Cardiac muscle cell (in vitro differentiated cells and primary cell): ENCODE results near the gene HHIP. TPM values are rescaled to one million over a fixed set of nuclear protein-coding genes. Genes with fewer than 3 reads are reported as not detected.
"Not testable (repeated sequence)": the region's sequence is repeated elsewhere in the genome, so short reads cannot be mapped to it uniquely, and the experiment has no call there.

ENCODE experiments used
- DNase-seq, 2 donors: peaks; one replicate each; pipeline versions ENCODE4 v3.0.0 to v3.0.0-alpha.2; 2010 to 2017; ENCODE audit warnings: low read depth in 1 of 2, low spot score in 1 of 2
- H3K27ac ChIP-seq: fragments of 200-600 bp; sonication (generic); 2 replicates; pipeline ENCODE4 v1.5.1; 2016
- H3K27me3 ChIP-seq: fragments of 200-600 bp; sonication (generic); 2 replicates; pipeline ENCODE4 v1.6.0; 2016; ENCODE audit warnings: control low read depth
- H3K36me3 ChIP-seq: fragments of 200-600 bp; sonication (generic); 2 replicates; pipeline ENCODE4 v1.5.1; 2016; ENCODE audit warnings: control low read depth
- H3K4me1 ChIP-seq: fragments of 200-600 bp; sonication (generic); 2 replicates; pipeline ENCODE4 v1.8.1; 2017; ENCODE audit warnings: low read depth, mild to moderate bottlenecking, mixed run types
- H3K4me3 ChIP-seq: fragments of 200-600 bp; sonication (generic); 2 replicates; pipeline ENCODE4 v1.5.1; 2016; ENCODE audit warnings: mild to moderate bottlenecking
- H3K9me3 ChIP-seq: fragments of 200-600 bp; sonication (generic); 2 replicates; pipeline ENCODE4 v1.5.1; 2017; ENCODE audit warnings: low read depth, mild to moderate bottlenecking, control low read depth
- CTCF ChIP-seq: IDR thresholded peaks from 2 replicates; pipeline ENCODE4 v1.5.1; 2012; ENCODE audit warnings: low read depth, mild to moderate bottlenecking, low read length
- polyA plus RNA-seq: library from polyadenylated mRNA; unstranded; fragments of >200 nt; fragmentation: Nextera tagmentation; extraction: Ambion mirVana; gene quantifications from 2 replicates; pipeline ENCODE4 v1.2.1, GENCODE V29; 2016
- total RNA-seq: library from RNA; depleted of rRNA; stranded (reverse); fragments of >200 nt; gene quantifications from 2 replicates; pipeline ENCODE4 v1.2.3, GENCODE V29; 2016

Gene HHIP
- total and polyA plus RNA-seq, 2 experiments from 2014 or later, result 0.99 TPM; not detected in 1

DNA sequence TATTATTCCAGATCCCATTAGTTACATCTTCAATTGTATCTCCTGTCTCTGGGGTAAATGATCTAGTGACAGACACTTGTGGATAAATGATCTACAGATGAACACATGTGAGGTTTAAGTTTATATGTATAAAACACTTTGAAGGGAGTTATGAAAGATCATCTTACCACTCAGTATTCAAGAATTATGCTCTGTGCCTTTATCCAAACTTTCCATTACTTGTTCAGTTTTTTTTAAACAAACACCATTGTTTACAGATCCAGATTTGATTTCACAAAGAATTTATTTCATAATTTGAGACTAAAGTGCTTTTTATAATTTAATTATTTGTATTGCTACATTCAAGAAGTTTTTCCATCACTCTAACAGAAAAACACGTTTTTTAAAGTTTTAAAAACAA, 142.5 kb downstream of the HHIP start:
- Histone ChIP-seq H3K27me3 (no peaks in the 10 kb centered on the region), H3K9me3 (no peaks in the 10 kb centered on the region), H3K4me3 (no peak overlapping the region), H3K4me1 (peaks cover 3% of the 10 kb centered on the region), H3K27ac (no peak overlapping the region), H3K36me3 (no peaks in the 10 kb centered on the region)
- no peak for TF ChIP-seq CTCF
- DNase-seq, result no peak

- H3K4me3 ChIP-seq, H3K4me1 ChIP-seq, H3K36me3 ChIP-seq, DNase-seq, H3K27ac ChIP-seq, H3K9me3 ChIP-seq, H3K27me3 ChIP-seq: not testable (repeated sequence)
These were observed 146.0 kb downstream of the HHIP start for GRCh38 chr4:144791933-144792332.
